Measurements from ENCODE around the gene GNS. TPM values are rescaled to one million over a fixed set of nuclear protein-coding genes. Genes with fewer than 3 reads are reported as not detected.
A peak's percentile ranks its signal among the peaks of the same experiment; 100 is the strongest.

Gene GNS
- total RNA-seq, 2 donors from 2014 or later, result 76.5 to 106 TPM

- no peaks in the 10 kb centered on the region for H3K27me3 ChIP-seq
- H3K9me3 ChIP-seq, result no peaks in the 10 kb centered on the region
- no peak overlapping the region for H3K4me3 ChIP-seq
- DNase-seq (ENCODE audit: low spot score), result no peak
- no peak for TF ChIP-seq CTCF (IDR thresholded peaks at IDR 0.05)
- peaks cover 31% of the 10 kb centered on the region for H3K36me3 ChIP-seq
- H3K4me1 ChIP-seq, result peaks cover 0 to 19% of the 10 kb centered on the region in 2 donors
- H3K27ac ChIP-seq, result no peak overlapping the region
Observed at GRCh38 chr12:64731683-64732082, 27.5 kb downstream of the GNS start.

- TF ChIP-seq CTCF (IDR thresholded peaks at IDR 0.05), result no peak
- Histone ChIP-seq H3K36me3 (peaks cover 20% of the 10 kb centered on the region), H3K4me3 (no peak overlapping the region), H3K27me3 (no peaks in the 10 kb centered on the region), H3K4me1 (peaks cover 0 to 19% of the 10 kb centered on the region in 2 donors), H3K9me3 (no peaks in the 10 kb centered on the region), H3K27ac (peak overlapping the region in 1 of 2 donors; percentile 28)
- DNase-seq (ENCODE audit: low spot score), result no peak
Observed at GRCh38 chr12:64730588-64730969, 28.6 kb downstream of the GNS start.

GRCh38 chr12:64729909-64730587 is 29.2 kb downstream of the GNS start:
- Histone ChIP-seq H3K36me3 (peaks cover 15% of the 10 kb centered on the region), H3K4me1 (peaks cover 0 to 19% of the 10 kb centered on the region in 2 donors), H3K4me3 (no peak overlapping the region), H3K9me3 (no peaks in the 10 kb centered on the region), H3K27me3 (no peaks in the 10 kb centered on the region), H3K27ac (peak overlapping the region in 1 of 2 donors; percentile 28)
- DNase-seq (ENCODE audit: low spot score), result no peak
- TF ChIP-seq CTCF (IDR thresholded peaks at IDR 0.05), result no peak

GRCh38 chr12:64724201-64724745 is 34.9 kb downstream of the GNS start:
- DNase-seq (ENCODE audit: low spot score), result no peak
- H3K27me3 ChIP-seq, result no peaks in the 10 kb centered on the region
- peaks cover 41% of the 10 kb centered on the region for H3K36me3 ChIP-seq
- H3K27ac ChIP-seq, result no peak overlapping the region
- H3K4me1 ChIP-seq, result no peaks in the 10 kb centered on the region
- no peaks in the 10 kb centered on the region for H3K9me3 ChIP-seq
- TF ChIP-seq CTCF (IDR thresholded peaks at IDR 0.05), result no peak
- H3K4me3 ChIP-seq, result no peak overlapping the region

GRCh38 chr12:64723630-64724029 is 35.6 kb downstream of the GNS start:
- Histone ChIP-seq H3K27me3 (no peaks in the 10 kb centered on the region), H3K27ac (no peak overlapping the region), H3K36me3 (peaks cover 43% of the 10 kb centered on the region), H3K4me3 (no peak overlapping the region), H3K9me3 (no peaks in the 10 kb centered on the region), H3K4me1 (no peaks in the 10 kb centered on the region)
- DNase-seq (ENCODE audit: low spot score), result no peak
- no peak for TF ChIP-seq CTCF (IDR thresholded peaks at IDR 0.05)

- DNase-seq (ENCODE audit: low spot score), result no peak
- no peak for TF ChIP-seq CTCF (IDR thresholded peaks at IDR 0.05)
- no peaks in the 10 kb centered on the region for H3K9me3 ChIP-seq
- peaks cover 43% of the 10 kb centered on the region for H3K36me3 ChIP-seq
- H3K4me3 ChIP-seq, result no peak overlapping the region
- H3K27ac ChIP-seq, result no peak overlapping the region
- no peaks in the 10 kb centered on the region for H3K27me3 ChIP-seq
- H3K4me1 ChIP-seq, result no peaks in the 10 kb centered on the region
Observed at GRCh38 chr12:64722835-64723234, 36.4 kb downstream of the GNS start.
